Subcutaneous abdominal adipose tissue (tissue), 5 donors: ENCODE data around the gene SEL1L.

ENCODE experiments used
- H3K27ac ChIP-seq: one replicate; pipeline ENCODE4 v1.7.0; 2013; ENCODE audit warnings: low read depth, mild to moderate bottlenecking, inconsistent platforms, low read length, moderate library complexity
- H3K27me3 ChIP-seq, 5 donors: one replicate each; pipeline ENCODE4 v1.7.0; 2013; ENCODE audit warnings: low read length in 5 of 5, inconsistent platforms in 1 of 5; ENCODE audit not compliant: control insufficient read depth in 5 of 5, insufficient read depth in 4 of 5
- H3K36me3 ChIP-seq, 5 donors: one replicate each; pipeline ENCODE4 v1.7.0; 2013; ENCODE audit warnings: low read length in 5 of 5; ENCODE audit not compliant: control insufficient read depth in 5 of 5, insufficient read depth in 5 of 5
- H3K4me1 ChIP-seq, 5 donors: one replicate each; pipeline ENCODE4 v1.7.0; 2013; ENCODE audit warnings: low read length in 5 of 5, mild to moderate bottlenecking in 3 of 5, moderate library complexity in 1 of 5; ENCODE audit not compliant: control insufficient read depth in 5 of 5, insufficient read depth in 5 of 5
- H3K4me3 ChIP-seq, 5 donors: one replicate each; pipeline ENCODE4 v1.7.0; 2013; ENCODE audit warnings: low read length in 5 of 5, low read depth in 1 of 5
- H3K9ac ChIP-seq, 5 donors: one replicate each; pipeline ENCODE4 v1.7.0; 2013; ENCODE audit warnings: low read length in 5 of 5, mild to moderate bottlenecking in 4 of 5, moderate library complexity in 3 of 5
- H3K9me3 ChIP-seq, 5 donors: one replicate each; pipeline ENCODE4 v1.7.0; 2013; ENCODE audit warnings: low read length in 5 of 5; ENCODE audit not compliant: control insufficient read depth in 5 of 5
- donor health status: healthy.
- donor health status: healthy.
- donor health status: healthy.
- donor health status: healthy.
- donor health status: healthy.

SEL1L gene

GRCh38 chr14:81429028-81429427, 104.6 kb downstream of the SEL1L start:
- Histone ChIP-seq H3K27ac (no peak overlapping the region), H3K9me3 (no peaks in the 10 kb centered on the region), H3K27me3 (peaks cover 0 to 3% (median 0%) of the 10 kb centered on the region in 5 donors), H3K4me3 (no peak overlapping the region), H3K4me1 (peaks cover 0 to 16% (median 7%) of the 10 kb centered on the region in 5 donors), H3K36me3 (no peaks in the 10 kb centered on the region), H3K9ac (no peak overlapping the region)

GRCh38 chr14:81427348-81428058, 106.2 kb downstream of the SEL1L start:
- H3K9me3 ChIP-seq: no peaks in the 10 kb centered on the region
- no peak overlapping the region for H3K27ac ChIP-seq
- peaks cover 0 to 3% (median 0%) of the 10 kb centered on the region in 5 donors for H3K27me3 ChIP-seq
- H3K9ac ChIP-seq: no peak overlapping the region
- no peaks in the 10 kb centered on the region for H3K36me3 ChIP-seq
- peak overlapping the region in 2 of 5 donors; percentile 0 to 22 for H3K4me3 ChIP-seq
- peaks cover 2 to 23% (median 17%) of the 10 kb centered on the region in 5 donors for H3K4me1 ChIP-seq

- Histone ChIP-seq H3K27me3 (no peaks in the 10 kb centered on the region), H3K27ac (peak overlapping the region; percentile 13), H3K4me3 (no peak overlapping the region), H3K36me3 (peaks cover 0 to 4% (median 0%) of the 10 kb centered on the region in 5 donors), H3K9ac (no peak overlapping the region), H3K4me1 (peaks cover 1 to 22% (median 17%) of the 10 kb centered on the region in 5 donors), H3K9me3 (no peaks in the 10 kb centered on the region)
Observed at GRCh38 chr14:81423504-81423903, 110.1 kb downstream of the SEL1L start.
